ENCODE measurements around the gene MDN1.

The MDN1 gene

DNA sequence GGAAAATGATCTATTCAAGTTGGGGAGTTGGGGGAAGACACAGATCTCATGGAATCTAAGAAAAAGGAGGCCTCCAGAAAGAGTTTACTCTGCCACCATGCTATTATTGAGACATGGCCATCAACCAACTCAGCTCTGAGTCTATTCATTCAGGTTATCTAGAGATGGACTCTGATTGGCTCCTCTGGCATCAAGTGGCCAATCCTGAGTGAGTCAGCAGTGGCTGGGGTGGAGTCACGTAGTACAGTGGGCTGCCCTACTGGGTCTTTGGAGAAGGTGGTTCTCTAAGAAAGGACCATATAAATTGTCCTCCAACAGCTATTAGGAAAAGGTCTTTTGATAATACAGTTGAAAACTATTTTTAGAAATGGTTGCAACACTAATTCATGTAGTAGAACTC, 223.1 kb downstream of the MDN1 start:
- DNase-seq (ENCODE audit: low spot score) (no peak), ATAC-seq (ENCODE audit: low read depth) (no peak)
- TF ChIP-seq, protein P1, sequence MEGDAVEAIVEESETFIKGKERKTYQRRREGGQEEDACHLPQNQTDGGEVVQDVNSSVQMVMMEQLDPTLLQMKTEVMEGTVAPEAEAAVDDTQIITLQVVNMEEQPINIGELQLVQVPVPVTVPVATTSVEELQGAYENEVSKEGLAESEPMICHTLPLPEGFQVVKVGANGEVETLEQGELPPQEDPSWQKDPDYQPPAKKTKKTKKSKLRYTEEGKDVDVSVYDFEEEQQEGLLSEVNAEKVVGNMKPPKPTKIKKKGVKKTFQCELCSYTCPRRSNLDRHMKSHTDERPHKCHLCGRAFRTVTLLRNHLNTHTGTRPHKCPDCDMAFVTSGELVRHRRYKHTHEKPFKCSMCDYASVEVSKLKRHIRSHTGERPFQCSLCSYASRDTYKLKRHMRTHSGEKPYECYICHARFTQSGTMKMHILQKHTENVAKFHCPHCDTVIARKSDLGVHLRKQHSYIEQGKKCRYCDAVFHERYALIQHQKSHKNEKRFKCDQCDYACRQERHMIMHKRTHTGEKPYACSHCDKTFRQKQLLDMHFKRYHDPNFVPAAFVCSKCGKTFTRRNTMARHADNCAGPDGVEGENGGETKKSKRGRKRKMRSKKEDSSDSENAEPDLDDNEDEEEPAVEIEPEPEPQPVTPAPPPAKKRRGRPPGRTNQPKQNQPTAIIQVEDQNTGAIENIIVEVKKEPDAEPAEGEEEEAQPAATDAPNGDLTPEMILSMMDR (IDR thresholded peaks at IDR 0.05; ENCODE audit: poor library complexity, severe bottlenecking), result no peak
- Histone ChIP-seq H3K27ac (ENCODE audit: poor library complexity, severe bottlenecking) (no peak overlapping the region), H3K36me3 (ENCODE audit: low read depth) (no peaks in the 10 kb centered on the region), H3K4me1 (ENCODE audit: insufficient read depth, poor library complexity, severe bottlenecking) (no peaks in the 10 kb centered on the region), H3K4me3 (ENCODE audit: severe bottlenecking) (no peak overlapping the region), H3K9me3 (ENCODE audit: severe bottlenecking) (no peaks in the 10 kb centered on the region), H3K27me3 (ENCODE audit: insufficient read depth, poor library complexity, severe bottlenecking) (no peaks in the 10 kb centered on the region)

DNA sequence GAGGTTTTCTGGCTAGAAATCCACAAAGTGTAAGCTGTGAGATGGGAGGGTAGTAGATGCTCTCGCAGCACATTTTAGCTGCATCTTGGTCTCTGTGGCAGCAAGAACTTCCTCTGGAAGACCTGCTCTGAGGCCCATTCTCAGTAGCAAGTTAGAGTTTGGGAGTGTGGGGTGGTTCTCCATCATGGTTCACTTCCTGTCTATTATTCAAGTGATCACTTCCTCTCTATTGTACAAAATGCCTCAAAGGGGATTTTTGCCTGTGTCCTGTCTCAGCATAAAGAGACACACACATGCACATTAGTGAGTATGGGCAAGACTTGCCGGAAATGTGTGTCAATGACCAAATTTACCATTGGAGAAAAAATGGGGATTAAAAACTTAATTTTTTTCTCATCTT, 223.5 kb downstream of the MDN1 start:
- Histone ChIP-seq H3K27me3 (ENCODE audit: insufficient read depth, poor library complexity, severe bottlenecking) (no peaks in the 10 kb centered on the region), H3K36me3 (ENCODE audit: low read depth) (no peaks in the 10 kb centered on the region), H3K4me1 (ENCODE audit: insufficient read depth, poor library complexity, severe bottlenecking) (no peaks in the 10 kb centered on the region), H3K4me3 (ENCODE audit: severe bottlenecking) (no peak overlapping the region), H3K9me3 (ENCODE audit: severe bottlenecking) (no peaks in the 10 kb centered on the region), H3K27ac (ENCODE audit: poor library complexity, severe bottlenecking) (no peak overlapping the region)
- no peak for DNase-seq (ENCODE audit: low spot score)
- ATAC-seq (ENCODE audit: low read depth), result no peak
- TF ChIP-seq, protein P1 (IDR thresholded peaks at IDR 0.05; ENCODE audit: poor library complexity, severe bottlenecking), result no peak
